ENCODE results near the gene FAM171A1.
"Not testable (repeated sequence)": the region's sequence is repeated elsewhere in the genome, so short reads cannot be mapped to it uniquely, and the experiment has no call there.

Gene FAM171A1

DNA sequence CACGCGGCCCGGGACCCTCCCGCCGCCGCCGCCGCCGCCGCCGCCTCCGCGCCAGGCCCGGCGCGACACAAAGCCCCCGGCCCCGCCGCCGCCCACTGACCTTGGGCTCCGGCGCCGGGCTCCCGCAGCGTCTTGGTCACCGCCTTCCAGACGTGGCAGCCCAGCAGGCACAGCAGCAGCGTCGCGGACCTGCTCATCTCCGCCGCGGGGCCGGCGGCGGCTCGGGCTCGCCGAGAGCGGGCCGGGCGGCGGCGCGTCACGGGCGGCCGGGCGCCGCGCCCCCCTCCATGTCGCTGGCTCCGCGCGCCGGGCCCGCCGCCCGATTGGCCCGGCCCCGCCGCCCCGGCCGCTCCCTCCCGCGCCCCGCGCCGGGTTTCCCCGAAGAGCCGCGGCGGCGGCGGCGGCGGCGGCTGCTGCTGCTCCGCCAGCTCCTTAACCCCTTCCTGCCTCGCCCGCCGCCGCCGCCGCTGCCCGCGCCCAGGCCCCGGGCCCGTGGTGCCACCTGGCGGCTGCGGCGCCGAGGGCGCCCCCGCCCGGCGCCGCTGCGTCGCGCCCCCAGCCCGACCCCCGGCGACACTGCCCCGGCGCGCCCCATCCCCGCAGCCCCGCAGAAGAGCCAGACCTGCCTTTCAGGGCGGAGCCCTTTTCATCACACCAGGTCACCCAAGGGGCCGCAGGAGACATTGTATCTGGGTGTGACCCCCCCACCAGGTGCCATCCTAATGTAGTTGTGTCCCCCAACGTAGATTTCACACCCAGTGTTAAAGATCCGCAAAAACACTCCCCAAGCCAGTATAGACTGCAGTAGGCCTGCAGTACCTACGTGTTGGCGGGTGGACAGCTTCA is at the start of gene FAM171A1:
FAM171A1 (minus strand) TSS at position 434 of the 846 bp plus-strand sequence; CDS start at position 197, 237 bp downstream.
- DNase-seq, result peak in 3 of 4 experiments; percentile 18 to 44 (median 40)

DNA sequence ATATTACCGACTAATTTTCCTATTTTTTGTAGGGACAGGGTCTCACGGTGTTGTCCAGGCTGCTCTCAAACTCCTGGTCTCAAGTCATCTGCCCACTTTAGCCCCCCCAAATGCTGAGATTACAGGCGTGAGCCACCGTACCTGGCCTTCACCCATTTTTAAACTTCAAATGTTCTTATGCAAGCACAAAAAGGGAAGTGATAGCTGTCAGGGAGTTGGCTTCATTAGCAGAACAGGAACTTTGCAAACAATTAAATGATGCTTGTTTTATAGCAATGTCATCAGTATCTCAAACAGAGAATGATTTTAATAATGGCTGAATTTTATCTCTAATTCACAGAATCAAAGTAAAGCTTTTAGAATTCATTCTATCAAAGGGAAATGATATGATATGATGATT is 49.8 kb upstream of the FAM171A1 start:
- DNase-seq, result no peak

DNA sequence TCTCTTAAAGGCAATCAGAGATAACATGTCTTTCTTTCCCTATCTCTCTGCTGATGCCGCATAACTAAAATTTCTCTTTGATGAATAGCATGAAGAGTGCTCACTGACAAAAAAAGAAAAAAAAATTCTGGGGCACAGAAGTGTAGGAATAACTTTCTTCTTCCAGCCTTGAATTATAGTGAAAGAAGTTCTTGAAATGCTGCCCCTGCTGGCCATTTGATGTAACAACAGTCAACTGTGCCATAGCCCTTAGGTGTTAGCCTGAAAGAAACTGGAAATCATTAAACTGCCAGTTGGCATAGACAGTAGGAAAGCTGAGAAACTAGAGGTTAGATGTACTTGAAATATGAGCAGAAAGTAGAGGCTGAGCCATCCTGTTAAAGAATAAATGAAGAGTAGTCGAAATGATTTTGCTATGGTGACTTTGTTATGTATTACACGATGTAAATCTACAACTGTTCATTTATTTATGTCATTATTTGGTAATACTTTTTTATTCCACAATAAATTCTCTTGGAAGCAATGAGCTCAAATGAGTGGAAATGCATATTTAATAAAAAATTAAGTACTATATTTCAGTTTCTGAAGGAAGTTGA is 48.3 kb upstream of the FAM171A1 start:
- DNase-seq, result peak in 2 of 4 experiments; percentile 2 to 6

GRCh38 chr10:15416034-15416433 is 44.9 kb upstream of the FAM171A1 start:
- no peak for DNase-seq

- DNase-seq, result no peak
Observed at GRCh38 chr10:15411010-15411409, 39.9 kb upstream of the FAM171A1 start.

GRCh38 chr10:15409350-15409749 is 38.3 kb upstream of the FAM171A1 start:
- not testable (repeated sequence) for DNase-seq

- no peak for DNase-seq
Observed at GRCh38 chr10:15408557-15408956, 37.5 kb upstream of the FAM171A1 start.

GRCh38 chr10:15405319-15405718 is 34.2 kb upstream of the FAM171A1 start:
- DNase-seq, result no peak

DNA sequence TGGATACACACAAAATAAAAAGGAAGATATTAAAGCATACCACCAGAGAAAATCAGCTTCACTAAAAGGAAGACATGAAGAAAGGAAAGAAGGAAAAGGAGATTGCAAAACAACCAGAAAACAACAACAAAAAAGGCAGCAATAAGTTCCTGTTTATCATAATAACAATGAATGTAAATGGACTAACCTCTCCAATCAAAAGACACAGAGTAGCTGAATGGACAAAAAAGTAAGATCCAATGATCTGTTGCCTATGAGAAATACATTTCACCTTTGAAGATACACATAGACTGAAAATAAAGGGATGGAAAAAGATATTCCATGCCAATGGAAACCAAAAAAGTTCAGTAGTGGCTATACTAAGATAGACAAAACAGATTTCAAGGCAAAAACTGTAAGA is 30.3 kb upstream of the FAM171A1 start:
- no peak for DNase-seq

GRCh38 chr10:15400461-15400860 is 29.4 kb upstream of the FAM171A1 start:
- not testable (repeated sequence) for DNase-seq

GRCh38 chr10:15399060-15399661 is 28.1 kb upstream of the FAM171A1 start:
- no peak for DNase-seq

DNA sequence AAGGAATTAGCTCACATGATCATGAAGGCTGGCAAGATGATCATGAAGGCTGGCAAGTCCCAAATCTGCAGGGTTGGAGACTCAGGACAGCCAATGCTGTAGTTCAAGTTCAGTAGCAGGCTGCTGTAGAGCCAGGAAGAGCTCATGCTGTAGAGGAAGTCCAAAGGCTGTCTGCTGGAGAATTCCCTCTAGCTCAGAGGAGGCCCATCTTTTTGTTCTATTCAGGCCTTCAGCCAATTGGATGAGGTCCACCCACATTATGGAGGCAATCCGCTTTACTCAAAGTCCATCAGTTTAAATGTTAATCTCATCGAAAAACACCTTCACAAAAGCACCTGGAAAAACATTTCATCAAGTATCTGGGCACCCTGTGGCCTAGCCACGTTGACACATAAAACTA is 24.8 kb upstream of the FAM171A1 start:
- DNase-seq, result no peak

GRCh38 chr10:15393139-15393825 is 22.2 kb upstream of the FAM171A1 start:
- no peak for DNase-seq

DNA sequence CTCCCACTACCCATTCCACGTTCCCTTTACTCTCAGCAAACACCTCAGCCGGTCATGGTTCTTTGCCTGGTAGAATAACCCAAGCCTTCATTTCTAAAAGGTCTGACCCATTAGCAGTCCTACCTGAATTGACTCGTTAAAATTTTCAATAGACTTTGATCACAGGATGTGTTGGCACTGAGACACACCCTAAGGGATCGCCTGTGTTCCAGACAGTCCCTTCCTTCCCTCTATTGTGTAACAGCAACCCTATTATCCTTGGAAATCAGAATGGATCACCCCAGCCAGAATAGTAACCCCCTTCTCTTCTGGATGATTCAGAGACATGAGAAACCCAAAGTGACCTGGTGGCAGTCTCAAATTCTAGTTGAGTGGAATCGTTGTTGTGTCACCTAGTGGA is 20.4 kb upstream of the FAM171A1 start:
- no peak for DNase-seq

- not testable (repeated sequence) for DNase-seq
Observed at GRCh38 chr10:15388172-15388571, 17.1 kb upstream of the FAM171A1 start.

- no peak for DNase-seq
Observed at GRCh38 chr10:15387021-15387420, 15.9 kb upstream of the FAM171A1 start.

DNA sequence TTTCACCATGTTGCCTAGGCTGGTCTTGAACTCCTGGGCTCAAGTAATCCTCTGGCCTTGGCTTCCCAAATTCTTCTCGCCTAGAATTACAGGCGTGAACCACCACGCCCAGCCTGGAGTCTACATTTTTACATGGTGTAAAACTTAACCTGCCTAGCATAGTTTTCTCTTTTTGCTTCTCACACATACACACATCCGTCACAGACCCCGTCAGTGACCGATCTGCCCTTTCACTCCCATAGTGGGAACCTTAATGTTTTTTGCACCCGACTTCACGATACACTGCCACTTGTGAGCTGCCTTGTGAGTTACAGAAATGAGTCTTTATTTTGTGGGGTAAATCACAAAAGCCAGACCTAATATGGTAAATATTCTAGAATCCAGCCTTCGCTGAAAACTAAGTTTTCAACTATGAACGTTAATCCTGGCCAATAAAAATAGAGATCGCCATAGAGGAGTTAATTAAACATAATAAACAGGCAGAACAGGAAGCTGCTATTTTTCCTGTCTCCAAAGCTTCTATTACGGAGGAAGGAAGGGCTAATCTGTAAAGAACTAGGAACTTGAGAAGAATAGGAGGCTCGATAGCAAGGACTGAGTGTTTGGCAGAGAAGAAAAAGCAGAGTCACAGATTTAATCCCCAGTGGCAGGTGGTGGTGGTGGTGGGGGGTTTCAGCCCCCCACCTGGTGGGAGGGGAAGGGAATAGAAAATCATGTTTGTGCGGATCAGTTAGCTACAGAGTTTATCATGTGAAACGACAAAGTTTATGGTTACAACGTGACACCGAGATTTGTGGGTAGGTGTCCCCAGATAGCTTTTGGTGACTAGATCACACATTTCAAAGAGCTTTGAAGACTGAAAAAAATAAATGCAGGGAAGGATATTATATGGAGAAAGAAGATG is 14.7 kb upstream of the FAM171A1 start:
- DNase-seq, result no peak

GRCh38 chr10:15381420-15381819 is 10.3 kb upstream of the FAM171A1 start:
- no peak for DNase-seq

DNA sequence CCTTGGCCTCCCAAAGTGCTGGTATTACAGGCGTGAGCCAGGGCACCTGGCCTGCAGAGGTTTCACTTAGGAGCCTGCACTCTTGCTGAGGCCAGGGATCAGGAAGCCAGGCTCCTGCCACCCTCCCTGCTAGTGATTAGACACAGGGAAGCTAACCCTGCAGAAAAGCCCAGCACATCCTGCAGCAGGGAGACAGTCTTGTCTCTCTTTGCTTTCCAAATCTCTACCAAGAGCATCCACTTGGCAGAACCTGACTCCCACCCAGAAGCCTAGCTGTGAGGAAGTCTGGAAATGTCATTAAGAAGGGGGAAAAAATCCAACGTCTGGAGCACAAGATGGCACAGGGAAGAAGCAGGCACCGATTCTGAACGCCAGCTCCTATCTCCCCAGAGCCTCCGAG is 8.0 kb upstream of the FAM171A1 start:
- no peak for DNase-seq

DNA sequence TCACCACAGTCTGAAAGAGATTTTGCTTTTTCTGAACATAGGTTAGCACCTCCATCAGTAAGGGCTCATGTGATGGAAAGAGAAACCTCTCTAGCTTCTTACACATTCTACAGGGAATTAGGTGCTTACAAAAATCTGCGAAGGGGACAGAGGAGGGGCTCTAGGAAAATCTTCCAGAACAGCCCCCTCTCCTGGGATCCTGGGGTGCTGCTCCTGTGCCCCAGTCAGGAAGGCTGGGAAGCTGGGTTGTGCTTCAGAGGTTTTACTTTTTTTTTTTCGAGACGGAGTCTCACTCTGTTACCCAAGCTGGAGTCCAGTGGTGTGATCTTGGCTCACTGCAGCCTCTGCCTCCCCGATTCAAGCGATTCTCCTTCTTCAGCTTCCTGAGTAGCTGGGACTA is 7.5 kb upstream of the FAM171A1 start:
- no peak for DNase-seq

DNA sequence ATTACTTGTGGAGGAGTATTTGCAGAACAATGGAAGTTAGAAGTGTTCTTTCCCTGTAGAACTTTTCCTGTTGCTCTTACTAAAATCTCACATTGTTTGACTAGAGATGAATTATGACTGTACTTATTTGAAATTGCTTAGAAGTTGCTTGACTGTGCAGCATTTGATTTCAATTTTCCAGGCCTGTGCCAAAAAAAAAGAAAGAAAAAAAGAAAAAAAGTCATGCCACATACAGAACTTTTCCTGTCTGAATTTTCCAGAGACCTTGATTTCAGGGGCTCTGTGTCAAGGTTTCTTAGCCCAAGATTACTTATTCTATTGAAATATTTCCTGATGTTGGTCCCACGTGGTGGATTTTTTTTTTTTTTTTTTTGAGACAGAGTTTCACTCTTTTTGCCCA is 3.5 kb upstream of the FAM171A1 start:
- DNase-seq, result no peak

- no peak for DNase-seq
Observed at GRCh38 chr10:15374156-15374555, 3.1 kb upstream of the FAM171A1 start.

Measured in activated CD4-positive, CD25-positive, alpha-beta regulatory T cell (primary cell).